ENCODE results near the gene RAP1GAP2. TPM values are rescaled to one million over a fixed set of nuclear protein-coding genes. Genes with fewer than 3 reads are reported as not detected.

RAP1GAP2 gene
- total RNA-seq, 4 donors from 2014 or later: 1.5 to 23.1 (median 6.7) TPM

DNA sequence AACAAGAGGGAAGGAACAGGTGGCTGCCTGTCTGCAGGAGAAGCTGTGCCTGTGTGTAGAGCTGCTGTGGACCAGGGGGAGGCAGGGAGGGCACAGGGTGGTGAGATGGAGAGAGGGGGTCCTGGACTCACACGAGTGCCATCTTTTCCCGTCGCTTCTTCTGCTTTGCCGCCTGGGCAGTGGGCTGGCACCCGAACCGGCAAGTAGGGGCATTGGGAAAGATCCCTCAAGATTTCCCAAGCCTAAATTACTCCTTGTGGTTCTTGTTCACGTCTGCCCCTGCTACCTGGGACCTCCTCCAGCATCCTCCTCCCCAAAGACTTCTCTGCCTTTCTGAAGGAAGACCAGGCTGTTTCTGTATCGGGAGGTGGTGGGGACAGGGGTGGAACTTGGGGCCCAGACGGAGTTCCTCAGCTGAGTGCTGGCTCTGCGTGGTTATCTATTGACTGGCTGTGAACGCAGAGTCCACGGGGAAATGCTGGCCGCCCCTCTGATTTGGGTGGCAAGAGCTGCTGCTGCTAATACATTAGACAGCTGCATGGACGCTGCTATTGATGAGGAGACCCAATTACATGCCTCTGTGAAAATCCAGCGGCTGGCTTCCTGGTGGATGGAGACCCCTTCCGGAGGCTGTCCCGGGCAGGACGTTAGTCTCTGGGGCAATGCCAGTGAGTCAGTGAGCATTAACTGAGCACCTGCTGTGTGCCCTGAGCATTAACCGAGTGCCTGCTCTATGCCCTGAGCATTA is 152.7 kb downstream of the RAP1GAP2 start:
- Histone ChIP-seq H3K27me3 (no peaks in the 10 kb centered on the region), H3K27ac (no peak overlapping the region), H3K36me3 (no peaks in the 10 kb centered on the region), H3K4me1 (no peaks in the 10 kb centered on the region), H3K4me3 (no peak overlapping the region), H3K9me3 (no peaks in the 10 kb centered on the region)
- TF ChIP-seq, protein P1, sequence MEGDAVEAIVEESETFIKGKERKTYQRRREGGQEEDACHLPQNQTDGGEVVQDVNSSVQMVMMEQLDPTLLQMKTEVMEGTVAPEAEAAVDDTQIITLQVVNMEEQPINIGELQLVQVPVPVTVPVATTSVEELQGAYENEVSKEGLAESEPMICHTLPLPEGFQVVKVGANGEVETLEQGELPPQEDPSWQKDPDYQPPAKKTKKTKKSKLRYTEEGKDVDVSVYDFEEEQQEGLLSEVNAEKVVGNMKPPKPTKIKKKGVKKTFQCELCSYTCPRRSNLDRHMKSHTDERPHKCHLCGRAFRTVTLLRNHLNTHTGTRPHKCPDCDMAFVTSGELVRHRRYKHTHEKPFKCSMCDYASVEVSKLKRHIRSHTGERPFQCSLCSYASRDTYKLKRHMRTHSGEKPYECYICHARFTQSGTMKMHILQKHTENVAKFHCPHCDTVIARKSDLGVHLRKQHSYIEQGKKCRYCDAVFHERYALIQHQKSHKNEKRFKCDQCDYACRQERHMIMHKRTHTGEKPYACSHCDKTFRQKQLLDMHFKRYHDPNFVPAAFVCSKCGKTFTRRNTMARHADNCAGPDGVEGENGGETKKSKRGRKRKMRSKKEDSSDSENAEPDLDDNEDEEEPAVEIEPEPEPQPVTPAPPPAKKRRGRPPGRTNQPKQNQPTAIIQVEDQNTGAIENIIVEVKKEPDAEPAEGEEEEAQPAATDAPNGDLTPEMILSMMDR (IDR thresholded peaks at IDR 0.05): no peak
- DNase-seq: no peak
- intact Hi-C loops (cut with DNase I; ENCODE audit: low total_unique reads): no loop called here

DNA sequence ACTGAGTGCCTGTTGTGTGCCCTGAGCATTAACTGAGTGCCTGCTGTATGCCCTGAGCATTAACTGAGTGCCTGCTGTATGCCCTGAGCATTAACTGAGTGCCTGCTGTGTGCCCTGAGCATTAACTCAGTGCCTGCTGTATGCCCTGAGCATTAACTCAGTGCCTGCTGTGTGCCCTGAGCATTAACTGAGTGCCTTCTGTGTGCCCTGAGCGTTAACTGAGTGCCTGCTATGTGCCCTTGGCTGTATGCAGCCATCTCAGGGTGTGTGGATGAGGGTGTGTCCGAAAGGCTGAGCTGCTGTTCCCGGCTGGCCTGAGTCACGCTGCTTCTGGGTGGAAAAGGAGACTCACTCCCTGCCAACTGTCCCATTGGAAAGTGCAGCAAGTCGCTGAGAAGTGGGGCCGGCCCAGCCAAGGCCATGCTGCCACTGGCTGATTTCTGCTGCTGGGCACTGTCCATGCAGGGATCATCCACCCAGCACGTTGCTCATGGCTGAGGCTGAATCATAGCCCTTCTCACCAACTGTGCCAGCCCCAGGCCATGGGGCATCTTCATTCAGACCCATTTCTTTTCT is 153.3 kb downstream of the RAP1GAP2 start:
- TF ChIP-seq, protein P1 (IDR thresholded peaks at IDR 0.05): no peak
- no peak for TF ChIP-seq POLR2A (IDR thresholded peaks at IDR 0.05)
- H3K27ac ChIP-seq: no peak overlapping the region
- no peaks in the 10 kb centered on the region for H3K27me3 ChIP-seq
- no peaks in the 10 kb centered on the region for H3K9me3 ChIP-seq
- no peak for DNase-seq
- H3K36me3 ChIP-seq: no peaks in the 10 kb centered on the region
- no peaks in the 10 kb centered on the region for H3K4me1 ChIP-seq
- intact Hi-C loops (cut with DNase I; ENCODE audit: low total_unique reads): no loop called here
- no peak overlapping the region for H3K4me3 ChIP-seq

DNA sequence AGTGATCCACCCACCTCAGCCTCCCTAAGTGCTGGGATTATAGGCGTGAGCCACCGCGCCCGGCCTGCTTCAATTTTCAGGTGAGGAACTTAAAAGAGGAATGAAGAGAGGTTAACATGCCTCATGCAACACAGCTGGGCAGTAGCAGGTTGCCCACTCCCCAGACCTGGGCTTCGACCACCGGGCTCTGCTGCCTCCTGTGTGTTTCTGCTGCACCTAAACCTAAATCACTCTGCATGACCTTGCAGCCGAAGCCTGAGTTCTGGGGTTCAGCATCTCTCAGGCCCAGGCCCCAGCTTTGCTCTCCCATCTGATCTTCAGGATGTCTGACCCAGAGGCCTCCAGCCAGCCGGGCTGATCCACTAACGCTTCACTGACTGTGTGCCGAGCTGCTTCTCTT is 154.6 kb downstream of the RAP1GAP2 start:
- TF ChIP-seq POLR2A (IDR thresholded peaks at IDR 0.05): no peak
- TF ChIP-seq, protein P1 (IDR thresholded peaks at IDR 0.05): no peak
- no peaks in the 10 kb centered on the region for H3K27me3 ChIP-seq
- H3K4me1 ChIP-seq: no peaks in the 10 kb centered on the region
- no peak for DNase-seq
- intact Hi-C loops (cut with DNase I; ENCODE audit: low total_unique reads): no loop called here
- H3K27ac ChIP-seq: no peak overlapping the region
- no peak overlapping the region for H3K4me3 ChIP-seq
- H3K9me3 ChIP-seq: no peaks in the 10 kb centered on the region
- H3K36me3 ChIP-seq: no peaks in the 10 kb centered on the region

DNA sequence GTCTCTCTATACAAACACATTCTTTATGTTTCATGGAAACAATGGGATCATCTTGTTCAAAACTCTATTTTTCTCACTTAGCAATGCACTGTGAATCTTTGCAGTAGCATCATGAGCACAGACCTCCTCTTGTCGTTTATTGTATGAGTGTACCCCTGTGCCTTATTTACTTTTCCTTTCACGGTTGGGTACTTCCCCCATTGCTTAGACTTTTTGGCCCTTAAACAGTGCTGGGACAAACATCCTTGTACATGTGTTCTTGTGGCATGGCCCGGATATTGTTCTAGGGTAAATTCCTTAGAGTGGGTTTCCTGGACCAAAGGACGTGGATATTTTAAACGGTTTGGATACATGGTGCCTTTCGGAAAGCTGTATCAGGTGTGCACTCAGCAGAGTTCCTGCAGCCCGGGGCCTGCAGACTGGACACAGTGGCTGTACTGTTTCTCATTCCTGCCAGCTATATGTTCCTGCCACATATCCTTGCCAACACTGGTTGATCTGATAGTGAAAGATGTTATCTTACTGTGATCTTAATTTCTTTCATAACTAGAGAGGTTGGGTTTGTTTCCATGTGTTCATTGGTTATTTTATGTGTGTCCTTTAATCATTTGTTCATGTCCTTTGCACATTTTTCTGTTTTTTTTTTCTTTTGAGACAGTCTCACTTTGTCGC is 156.1 kb downstream of the RAP1GAP2 start:
- H3K9me3 ChIP-seq: no peaks in the 10 kb centered on the region
- no peak for TF ChIP-seq POLR2A (IDR thresholded peaks at IDR 0.05)
- TF ChIP-seq, protein P1 (IDR thresholded peaks at IDR 0.05): no peak
- no peaks in the 10 kb centered on the region for H3K27me3 ChIP-seq
- no peaks in the 10 kb centered on the region for H3K4me1 ChIP-seq
- intact Hi-C loops (cut with DNase I; ENCODE audit: low total_unique reads): no loop called here
- no peak for DNase-seq
- no peak overlapping the region for H3K27ac ChIP-seq
- no peak overlapping the region for H3K4me3 ChIP-seq
- H3K36me3 ChIP-seq: no peaks in the 10 kb centered on the region

DNA sequence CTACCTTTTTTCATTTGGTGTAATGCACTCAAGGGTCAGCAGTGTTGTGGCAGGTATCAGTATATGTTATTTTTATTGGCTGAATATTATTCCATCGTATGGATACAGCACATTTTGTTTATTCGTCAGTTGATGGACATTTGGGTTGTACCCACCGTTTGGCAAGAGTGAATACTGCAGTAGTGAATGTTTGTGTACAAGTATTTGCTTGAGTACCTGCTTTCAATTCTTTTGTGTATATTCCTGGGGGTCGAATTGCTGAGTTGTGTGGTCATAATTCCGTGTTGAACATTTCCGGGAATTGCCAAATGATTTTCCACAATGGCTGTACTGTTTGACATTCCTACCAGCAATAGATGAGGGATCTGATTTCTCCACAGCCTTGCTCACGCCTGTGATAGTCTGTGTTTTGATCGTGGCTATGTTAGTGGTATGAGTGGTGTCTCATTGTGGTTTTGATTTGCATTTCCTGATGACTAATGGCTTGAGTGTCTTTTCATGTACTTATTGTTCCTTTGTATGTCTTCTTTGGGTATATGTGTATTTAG is 158.7 kb downstream of the RAP1GAP2 start:
- Histone ChIP-seq H3K4me1 (no peaks in the 10 kb centered on the region), H3K27me3 (no peaks in the 10 kb centered on the region), H3K4me3 (no peak overlapping the region), H3K9me3 (no peaks in the 10 kb centered on the region), H3K27ac (no peak overlapping the region), H3K36me3 (no peaks in the 10 kb centered on the region)
- TF ChIP-seq POLR2A (IDR thresholded peaks at IDR 0.05): no peak
- TF ChIP-seq, protein P1 (IDR thresholded peaks at IDR 0.05): no peak
- DNase-seq: no peak
- intact Hi-C loops (cut with DNase I; ENCODE audit: low total_unique reads): no loop called here

All from uterus (tissue), 4 donors.